ENCODE measurements around the gene NES. TPM values are rescaled to one million over a fixed set of nuclear protein-coding genes. Genes with fewer than 3 reads are reported as not detected.
A peak's percentile ranks its signal among the peaks of the same experiment; 100 is the strongest.

Gene NES
- total and polyA plus RNA-seq, 2 of the 8 experiments (the other 6 are each of a cell fraction or from before 2014, with no cell fraction given): 13.3 to 135 TPM

DNA sequence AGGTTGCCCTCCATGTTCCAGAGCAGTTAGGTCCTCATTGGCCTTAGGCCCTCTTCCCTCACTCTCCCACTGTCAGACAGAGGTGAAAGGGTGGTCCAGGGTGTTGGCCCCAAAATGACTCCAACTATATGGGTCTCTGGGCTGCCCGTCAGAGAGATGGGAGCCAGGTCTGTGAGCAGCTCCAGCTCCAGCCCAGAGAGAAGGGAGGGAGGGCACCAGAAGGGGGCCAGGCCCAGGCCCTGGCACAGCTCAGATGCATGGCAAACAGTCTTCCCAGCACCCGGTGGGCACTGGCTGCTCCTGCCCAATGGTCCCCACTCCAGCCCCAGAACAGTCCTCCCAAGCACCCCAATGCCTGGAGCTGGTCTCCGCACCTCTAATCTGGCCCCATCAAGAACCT is 33.1 kb downstream of the NES start:
- Histone ChIP-seq H4K20me1 (replicated peaks in 1 of 2; ENCODE audit: control insufficient read depth in 1 of 2, insufficient read depth in 2 of 2, low read length in 2 of 2) (peaks cover 0 to 6% of the 10 kb centered on the region in 2 experiments), H3K79me2 (ENCODE audit: control insufficient read depth in 1 of 2, insufficient read depth in 2 of 2, low read length in 2 of 2) (no peaks in the 10 kb centered on the region), H3K9me3 (ENCODE audit: insufficient read depth in 2 of 2, low read depth in 1 of 2, low read length in 1 of 2) (no peaks in the 10 kb centered on the region), H3K27me3 (replicated peaks in 1 of 4; ENCODE audit: control insufficient read depth in 3 of 4, extremely low read depth in 1 of 4, insufficient read depth in 3 of 4, low read length in 3 of 4) (peaks cover 11 to 81% (median 63%) of the 10 kb centered on the region in 4 experiments), H3K36me3 (ENCODE audit: control insufficient read depth in 2 of 4, insufficient read depth in 4 of 4, low read length in 3 of 4) (no peaks in the 10 kb centered on the region), H3K56ac (replicated peaks; ENCODE audit: insufficient read length, low read depth, low read length) (no peak overlapping the region), H2AFZ (ENCODE audit: low read length) (no peak overlapping the region), H3K4me1 (replicated peaks in 1 of 4; ENCODE audit: control insufficient read depth in 3 of 4, insufficient read depth in 4 of 4, low read length in 3 of 4) (peaks cover 8 to 23% (median 15%) of the 10 kb centered on the region in 4 experiments), H4K5ac (ENCODE audit: insufficient read length, low read depth, low read length) (no peak overlapping the region), H2BK12ac (ENCODE audit: low read depth, low read length) (peak overlapping the region; percentile 60; the same call in 1 of the 2 replicates), H3K9ac (replicated peaks in 1 of 4; ENCODE audit: extremely low read depth in 1 of 4, low read depth in 3 of 4, low read length in 3 of 4) (no peak overlapping the region), H4K91ac (replicated peaks; ENCODE audit: insufficient read length, low read length) (no peak overlapping the region), H3K4ac (replicated peaks; ENCODE audit: insufficient read length, low read depth, low read length) (no peak overlapping the region), H2BK120ac (replicated peaks; ENCODE audit: low read depth, low read length) (no peak overlapping the region), H3K23me2 (ENCODE audit: low read depth, low read length) (peaks cover 13% of the 10 kb centered on the region; the same call in 1 of the 2 replicates), H3K18ac (ENCODE audit: extremely low read depth, low read length) (0 out of 2 replicates have a peak overlapping the region, but pooled peaks have one; percentile 4), H4K8ac (ENCODE audit: extremely low read depth, insufficient read depth, low read length) (no peak overlapping the region), H3K27ac (ENCODE audit: low read depth, low read length) (no peak overlapping the region), H3K14ac (ENCODE audit: insufficient read length) (no peak overlapping the region), H2AK5ac (ENCODE audit: low read depth, low read length) (peak overlapping the region; percentile 54; the same call in 1 of the 2 replicates), H3K4me3 (ENCODE audit: extremely low read depth in 1 of 4, insufficient read depth in 2 of 4, low read depth in 3 of 4, low read length in 4 of 4) (no peak overlapping the region), H3K4me2 (ENCODE audit: insufficient read depth in 1 of 2, low read depth in 2 of 2, low read length in 2 of 2) (no peak overlapping the region), H3K23ac (ENCODE audit: insufficient read length) (no peak overlapping the region), H3K79me1 (ENCODE audit: low read depth, low read length) (no peaks in the 10 kb centered on the region), H2BK20ac (ENCODE audit: low read length) (no peak overlapping the region), H2BK5ac (ENCODE audit: low read depth, low read length) (no peak overlapping the region), H2BK15ac (ENCODE audit: low read length) (no peak overlapping the region)
- ChIA-PET POLR2A (ENCODE audit: partially characterized antibody) (interaction anchor here (0.7 to 3.6 kb wide), 8 partner anchors 8 to 619 kb away, joined by 3 to 22 read pairs (median 5); partner anchors contain the start of gene NES), CTCF (ENCODE audit: partially characterized antibody) (interaction anchor here (0.6 to 43.0 kb wide), 11 partner anchors 16 to 277 kb away, joined by 3 to 868 read pairs (median 6); partner anchors contain the start of genes CRABP2, HAPLN2, MEF2D and NES)
- 87% methylated on average over 3 of the region's 3 CpGs; no CpG with 5 or more reads in 1 of the 2 experiments for WGBS, 2 experiments (ENCODE audit: extremely low coverage in 1 of 2, insufficient coverage in 1 of 2, insufficient read length in 1 of 2, insufficient replicate concordance in 2 of 2, low coverage in 1 of 2, low lambda C conversion rate in 2 of 2, missing lambda C conversion rate in 1 of 2)
- FAIRE-seq: no peak
- TF ChIP-seq EP300 (IDR thresholded peaks at IDR 0.05; ENCODE audit: borderline replicate concordance in 1 of 2, low read depth in 2 of 2, low read length in 2 of 2): no peak
- TF ChIP-seq GABPA (IDR thresholded peaks at IDR 0.05; ENCODE audit: borderline replicate concordance, insufficient read depth, low read length): no peak
- no peak for TF ChIP-seq EGR1 (IDR thresholded peaks at IDR 0.05; ENCODE audit: borderline replicate concordance, low read depth, low read length)
- no peak for TF ChIP-seq POU5F1 (IDR thresholded peaks at IDR 0.05; ENCODE audit: low read depth, low read length)
- no peak for TF ChIP-seq KDM5A (IDR thresholded peaks at IDR 0.05; ENCODE audit: low read length)
- no peak for TF ChIP-seq CEBPB (IDR thresholded peaks at IDR 0.05; ENCODE audit: low read depth, low read length)
- TF ChIP-seq POLR2AphosphoS5 (IDR thresholded peaks at IDR 0.05; ENCODE audit: low read depth, low read length): no peak
- TF ChIP-seq ZNF274 (IDR thresholded peaks at IDR 0.05; ENCODE audit: borderline replicate concordance, extremely low read depth, low read length): no peak
- TF ChIP-seq, protein P1, sequence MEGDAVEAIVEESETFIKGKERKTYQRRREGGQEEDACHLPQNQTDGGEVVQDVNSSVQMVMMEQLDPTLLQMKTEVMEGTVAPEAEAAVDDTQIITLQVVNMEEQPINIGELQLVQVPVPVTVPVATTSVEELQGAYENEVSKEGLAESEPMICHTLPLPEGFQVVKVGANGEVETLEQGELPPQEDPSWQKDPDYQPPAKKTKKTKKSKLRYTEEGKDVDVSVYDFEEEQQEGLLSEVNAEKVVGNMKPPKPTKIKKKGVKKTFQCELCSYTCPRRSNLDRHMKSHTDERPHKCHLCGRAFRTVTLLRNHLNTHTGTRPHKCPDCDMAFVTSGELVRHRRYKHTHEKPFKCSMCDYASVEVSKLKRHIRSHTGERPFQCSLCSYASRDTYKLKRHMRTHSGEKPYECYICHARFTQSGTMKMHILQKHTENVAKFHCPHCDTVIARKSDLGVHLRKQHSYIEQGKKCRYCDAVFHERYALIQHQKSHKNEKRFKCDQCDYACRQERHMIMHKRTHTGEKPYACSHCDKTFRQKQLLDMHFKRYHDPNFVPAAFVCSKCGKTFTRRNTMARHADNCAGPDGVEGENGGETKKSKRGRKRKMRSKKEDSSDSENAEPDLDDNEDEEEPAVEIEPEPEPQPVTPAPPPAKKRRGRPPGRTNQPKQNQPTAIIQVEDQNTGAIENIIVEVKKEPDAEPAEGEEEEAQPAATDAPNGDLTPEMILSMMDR (IDR thresholded peaks at IDR 0.05; ENCODE audit: control extremely low read depth in 1 of 3, insufficient read depth in 1 of 3, low read depth in 1 of 3, low read length in 3 of 3): no peak
- no peak for DNase-seq (ENCODE audit: low read depth in 1 of 2, low spot score in 2 of 2)
